T-cell (primary cell): ENCODE data around the gene ADK. TPM values are rescaled to one million over a fixed set of nuclear protein-coding genes. Genes with fewer than 3 reads are reported as not detected.

Experiments used
- ATAC-seq, 4 experiments: fragments of 200-7000 bp in 3 of 4; fragments of 150-1000 bp in 1 of 4; cut with Tn5 transposase; replicated peaks in 1 of 4; 1 replicate in 3 of 4; 2 replicates in 1 of 4; pipeline ENCODE4 v1.10.0; 2021; ENCODE audit warnings: moderate library complexity in 3 of 4, mild to moderate bottlenecking in 2 of 4, moderate number of reproducible peaks in 1 of 4
- CTCF ChIA-PET, 2 donors: fragments of 300-600 bp; sonication (Branson Sonifier 250); formaldehyde crosslinking; loops; one replicate each; lab custom pipeline; 2022; ENCODE audit warnings: antibody characterized with exemption in 2 of 2; lab: Charles Lee
- POLR2A ChIA-PET, 2 donors: fragments of 300-600 bp; sonication (Branson Sonifier 250); formaldehyde crosslinking; loops; one replicate each; lab custom pipeline; 2022; ENCODE audit warnings: antibody characterized with exemption in 2 of 2; lab: Charles Lee
- DNase-seq, 35 experiments: peaks; one replicate each; pipeline versions ENCODE4 v3.0.0 to v3.0.0-alpha.2; 2013 to 2023
- H3K27ac ChIP-seq: one replicate; pipeline ENCODE4 v1.5.1; 2013; ENCODE audit warnings: low read length
- H3K27me3 ChIP-seq, 2 experiments: replicated peaks in 1 of 2; 1 replicate in 1 of 2; 2 replicates in 1 of 2; pipeline versions ENCODE4 v1.6.1 to v1.7.0; 2013; ENCODE audit warnings: low read length in 1 of 2, mixed read lengths in 1 of 2; ENCODE audit not compliant: control insufficient read depth in 2 of 2, insufficient read depth in 2 of 2; ENCODE audit errors: extremely low read depth in 1 of 2
- H3K36me3 ChIP-seq, 2 donors: 1 replicate in 1 of 2; 2 replicates in 1 of 2; pipeline versions ENCODE4 v1.6.1 to v1.7.0; 2013; ENCODE audit warnings: low read length in 1 of 2; ENCODE audit not compliant: control insufficient read depth in 2 of 2, insufficient read depth in 1 of 2; ENCODE audit errors: extremely low read depth in 1 of 2
- H3K4me1 ChIP-seq, 2 experiments: 1 replicate in 1 of 2; 2 replicates in 1 of 2; pipeline versions ENCODE4 v1.6.1 to v1.7.0; 2013; ENCODE audit warnings: low read length in 2 of 2, mixed read lengths in 1 of 2; ENCODE audit not compliant: insufficient read depth in 2 of 2, control insufficient read depth in 1 of 2; ENCODE audit errors: extremely low read depth in 1 of 2
- H3K4me3 ChIP-seq, 2 donors: 1 replicate in 1 of 2; 2 replicates in 1 of 2; pipeline versions ENCODE4 v1.5.1 to v1.7.0; 2013; ENCODE audit warnings: mild to moderate bottlenecking in 2 of 2, low read length in 1 of 2, moderate library complexity in 1 of 2; ENCODE audit not compliant: control insufficient read depth in 1 of 2; ENCODE audit errors: extremely low read depth in 1 of 2
- H3K9me3 ChIP-seq: 2 replicates; pipeline ENCODE4 v1.7.0; 2013
- H3K27ac Mint-ChIP-seq, 2 donors: one replicate each; pipeline ENCODE4 v1.8.0; 2020 to 2021; ENCODE audit warnings: mild to moderate bottlenecking in 2 of 2, mixed read lengths in 2 of 2
- H3K27me3 Mint-ChIP-seq, 2 donors: one replicate each; pipeline ENCODE4 v1.8.0; 2021 to 2022; ENCODE audit warnings: mixed read lengths in 2 of 2
- H3K36me3 Mint-ChIP-seq: one replicate; pipeline ENCODE4 v1.8.0; 2021; ENCODE audit warnings: mixed read lengths
- H3K4me1 Mint-ChIP-seq, 3 donors: one replicate each; pipeline ENCODE4 v1.8.0; 2020 to 2022; ENCODE audit warnings: mixed read lengths in 3 of 3, mild to moderate bottlenecking in 1 of 3
- H3K4me3 Mint-ChIP-seq, 3 donors: one replicate each; pipeline ENCODE4 v1.8.0; 2020 to 2022; ENCODE audit warnings: mild to moderate bottlenecking in 3 of 3, mixed read lengths in 3 of 3, moderate library complexity in 3 of 3
- H3K9me3 Mint-ChIP-seq, 3 donors: one replicate each; pipeline ENCODE4 v1.8.0; 2020 to 2022; ENCODE audit warnings: mixed read lengths in 3 of 3
- WGBS: methylation state at CpG from one replicate; pipeline ENCODE4 v1.1.5; 2013; ENCODE audit warnings: missing lambda C conversion rate; ENCODE audit not compliant: insufficient coverage; 5-methylcytosine and 5-hydroxymethylcytosine counted together
- total RNA-seq, 35 experiments: library from RNA in 6 of 35; stranded (reverse) in 6 of 35; fragments of 120-200 nt in 1 of 35; gene quantifications; one replicate each; pipeline versions ENCODE4 v1.2.1 to v1.2.4 and lab custom pipeline; 2013 to 2026

The ADK gene
- total RNA-seq, 5 donors from 2014 or later (not counting 1 experiment from before 2014, with no cell fraction given), result 20.7 to 32.8 (median 23.6) TPM

GRCh38 chr10:74174521-74174920 is 23.5 kb downstream of the ADK start:
- Mint-ChIP-seq H3K4me3 (no peak overlapping the region), H3K36me3 (peaks cover under 1% of the 10 kb centered on the region), H3K27me3 (no peaks in the 10 kb centered on the region), H3K4me1 (peaks cover 26 to 31% (median 31%) of the 10 kb centered on the region in 3 donors), H3K9me3 (no peaks in the 10 kb centered on the region), H3K27ac (peak overlapping the region in 1 of 2 donors; percentile 23)
- H3K9me3 ChIP-seq, result no peaks in the 10 kb centered on the region
- POLR2A ChIA-PET, result interaction anchor here in 1 of 2 donors (0.6 to 0.7 kb wide), 2 partner anchors 944 to 1022 kb away, joined by 5 to 6 read pairs; no protein-coding TSS in a partner anchor
- peaks cover 7 to 18% of the 10 kb centered on the region in 2 experiments for H3K4me1 ChIP-seq
- ATAC-seq (no peak), DNase-seq (no peak)
- no peaks in the 10 kb centered on the region for H3K27me3 ChIP-seq
- no peak overlapping the region for H3K27ac ChIP-seq
- CTCF ChIA-PET, result interaction anchor here in 1 of 2 donors (0.6 kb wide), 3 partner anchors 9 to 604 kb away, joined by 3 to 4 read pairs (median 3); no protein-coding TSS in a partner anchor
- WGBS, result no CpG with 5 or more reads among the region's 3 CpGs
- H3K36me3 ChIP-seq, result no peaks in the 10 kb centered on the region
- H3K4me3 ChIP-seq, result no peak overlapping the region

- POLR2A ChIA-PET, result interaction anchor here (0.7 to 1.3 kb wide), 6 partner anchors 8 to 1024 kb away, joined by 3 to 11 read pairs (median 5); partner anchors contain the start of genes ADK (in 1 of the 2) and AP3M1 (in 1 of the 2)
- Mint-ChIP-seq H3K36me3 (peaks cover 3% of the 10 kb centered on the region), H3K27me3 (no peaks in the 10 kb centered on the region), H3K27ac (peak overlapping the region; percentile 96 to 98), H3K9me3 (no peaks in the 10 kb centered on the region), H3K4me3 (peak overlapping the region; percentile 88 to 94 (median 93)), H3K4me1 (peaks cover 29 to 36% (median 35%) of the 10 kb centered on the region in 3 donors)
- H3K4me3 ChIP-seq, result peak overlapping the region; percentile 94 to 96
- WGBS, result 7% methylated on average over 6 of the region's 10 CpGs
- DNase-seq (no peak), ATAC-seq (no peak)
- H3K27ac ChIP-seq, result peak overlapping the region; percentile 89
- H3K36me3 ChIP-seq, result no peaks in the 10 kb centered on the region
- H3K9me3 ChIP-seq, result no peaks in the 10 kb centered on the region
- no peaks in the 10 kb centered on the region for H3K27me3 ChIP-seq
- H3K4me1 ChIP-seq, result peaks cover 7 to 18% of the 10 kb centered on the region in 2 experiments
- CTCF ChIA-PET, result interaction anchor here in 1 of 2 donors (0.6 to 1.4 kb wide), 7 partner anchors 8 to 69 kb away, joined by 3 to 7 read pairs (median 4); partner anchors contain the start of genes ADK and AP3M1
Observed at GRCh38 chr10:74175510-74176379, 24.7 kb downstream of the ADK start.

- ChIA-PET CTCF (interaction anchor here in 1 of 2 donors (0.6 to 1.4 kb wide), 7 partner anchors 9 to 68 kb away, joined by 3 to 7 read pairs (median 4); partner anchors contain the start of genes ADK and AP3M1), POLR2A (interaction anchor here (0.6 to 1.3 kb wide), 7 partner anchors 9 to 54 kb away, joined by 3 to 11 read pairs (median 3); partner anchors contain the start of genes ADK (in 1 of the 2) and AP3M1 (in 1 of the 2))
- Histone ChIP-seq H3K9me3 (no peaks in the 10 kb centered on the region), H3K27me3 (no peaks in the 10 kb centered on the region), H3K4me1 (peaks cover 7 to 18% of the 10 kb centered on the region in 2 experiments), H3K36me3 (no peaks in the 10 kb centered on the region), H3K4me3 (peak overlapping the region; percentile 94 to 96), H3K27ac (peak overlapping the region; percentile 89)
- H3K27ac Mint-ChIP-seq, result peak overlapping the region; percentile 96 to 98
- WGBS, result under 1% methylated on average over 72 of the region's 72 CpGs
- H3K36me3 Mint-ChIP-seq, result peaks cover 3% of the 10 kb centered on the region
- peak; percentile 93 to 96 (median 95) for ATAC-seq
- peak overlapping the region; percentile 88 to 94 (median 93) for H3K4me3 Mint-ChIP-seq
- peak; percentile 90 to 99 (median 96) for DNase-seq
- H3K27me3 Mint-ChIP-seq, result no peaks in the 10 kb centered on the region
- H3K4me1 Mint-ChIP-seq, result peaks cover 35 to 44% (median 43%) of the 10 kb centered on the region in 3 donors
- H3K9me3 Mint-ChIP-seq, result no peaks in the 10 kb centered on the region
Observed at GRCh38 chr10:74176380-74177139, 25.5 kb downstream of the ADK start.

GRCh38 chr10:74177140-74177677 is 26.2 kb downstream of the ADK start:
- Mint-ChIP-seq H3K4me1 (peaks cover 35 to 49% (median 49%) of the 10 kb centered on the region in 3 donors), H3K27ac (peak overlapping the region; percentile 96 to 98), H3K36me3 (peaks cover 3% of the 10 kb centered on the region), H3K9me3 (no peaks in the 10 kb centered on the region), H3K27me3 (no peaks in the 10 kb centered on the region), H3K4me3 (peak overlapping the region; percentile 88 to 94 (median 93))
- Histone ChIP-seq H3K4me3 (peak overlapping the region; percentile 94 to 96), H3K27ac (peak overlapping the region; percentile 89), H3K4me1 (peaks cover 7 to 18% of the 10 kb centered on the region in 2 experiments), H3K9me3 (no peaks in the 10 kb centered on the region), H3K36me3 (no peaks in the 10 kb centered on the region), H3K27me3 (no peaks in the 10 kb centered on the region)
- ATAC-seq (peak in 2 of 4 experiments; percentile 11 to 16), DNase-seq (peak in 10 of 35 experiments; percentile 2 to 50 (median 11))
- WGBS, result 3% methylated on average over 10 of the region's 13 CpGs
- POLR2A ChIA-PET, result interaction anchor here (0.6 to 1.2 kb wide), 6 partner anchors 12 to 937 kb away, joined by 3 to 11 read pairs (median 4); no protein-coding TSS in a partner anchor
- CTCF ChIA-PET, result interaction anchor here in 1 of 2 donors (1.0 kb wide), 1 partner anchor 13 kb away, joined by 5 read pairs; no protein-coding TSS in a partner anchor

GRCh38 chr10:74178042-74178791 is 27.2 kb downstream of the ADK start:
- H3K27me3 ChIP-seq, result no peaks in the 10 kb centered on the region
- H3K4me1 ChIP-seq, result peaks cover 7 to 18% of the 10 kb centered on the region in 2 experiments
- H3K4me3 ChIP-seq, result no peak overlapping the region
- Mint-ChIP-seq H3K27ac (peak overlapping the region; percentile 67 to 82), H3K36me3 (peaks cover 3% of the 10 kb centered on the region), H3K4me1 (peaks cover 35 to 51% (median 51%) of the 10 kb centered on the region in 3 donors), H3K4me3 (peak overlapping the region; percentile 29 to 94 (median 93)), H3K27me3 (no peaks in the 10 kb centered on the region), H3K9me3 (no peaks in the 10 kb centered on the region)
- H3K27ac ChIP-seq, result no peak overlapping the region
- ATAC-seq (no peak), DNase-seq (no peak)
- no peaks in the 10 kb centered on the region for H3K9me3 ChIP-seq
- CTCF ChIA-PET, result interaction anchor here in 1 of 2 donors (0.9 to 1.2 kb wide), 5 partner anchors 9 to 35 kb away, joined by 3 to 5 read pairs (median 4); partner anchors contain the start of genes ADK and AP3M1
- 80% methylated on average over 1 of the region's 5 CpGs for WGBS
- POLR2A ChIA-PET, result interaction anchor here (0.6 to 1.2 kb wide), 8 partner anchors 9 to 936 kb away, joined by 3 to 7 read pairs (median 3); no protein-coding TSS in a partner anchor
- no peaks in the 10 kb centered on the region for H3K36me3 ChIP-seq
